ENCODE results near the gene FGFR2.

FGFR2 gene

GRCh38 chr10:121598263-121599249 is at the start of gene FGFR2:
Gene FGFR2, minus strand, starts transcription at chr10:121598444. Its CDS starts 4,627 bp downstream, at chr10:121593817.
- H3K9ac ChIP-seq = peak within 1 kb of the TSS; percentile 47; the same call in 1 of the 2 replicates
- H3K27me3 ChIP-seq = peaks cover 84% of the 10 kb centered on the region
- H3K27ac ChIP-seq = no peak within 1 kb of the TSS
- H3K4me2 ChIP-seq = peak within 1 kb of the TSS; percentile 99
- no peaks in the 10 kb centered on the region for H3K9me3 ChIP-seq
- TF ChIP-seq Cebpa-rat (IDR thresholded peaks at IDR 0.05) = no peak
- peaks cover 44% of the 10 kb centered on the region for H4K20me1 ChIP-seq
- no peaks in the 10 kb centered on the region for H3K36me3 ChIP-seq
- H3K4me1 ChIP-seq = peaks cover 44% of the 10 kb centered on the region
- peak within 1 kb of the TSS; percentile 73 for H3K4me3 ChIP-seq

- Histone ChIP-seq H3K9me3 (0 out of 2 replicates have a peak, but pooled peaks cover 5% of the 10 kb centered on the region), H4K20me1 (no peaks in the 10 kb centered on the region), H3K36me3 (no peaks in the 10 kb centered on the region), H3K4me2 (no peak overlapping the region), H3K27ac (no peak overlapping the region), H3K4me3 (no peak overlapping the region), H3K27me3 (no peaks in the 10 kb centered on the region), H3K9ac (no peak overlapping the region), H3K4me1 (no peaks in the 10 kb centered on the region)
- no peak for TF ChIP-seq Cebpa-rat (IDR thresholded peaks at IDR 0.05)
Observed at GRCh38 chr10:121647401-121647800, 49.2 kb upstream of the FGFR2 start.

GRCh38 chr10:121645696-121646095 is 47.5 kb upstream of the FGFR2 start:
- TF ChIP-seq Cebpa-rat (IDR thresholded peaks at IDR 0.05) = no peak
- Histone ChIP-seq H3K4me2 (no peak overlapping the region), H3K4me1 (no peaks in the 10 kb centered on the region), H3K27me3 (no peaks in the 10 kb centered on the region), H3K9ac (no peak overlapping the region), H3K27ac (no peak overlapping the region), H3K36me3 (no peaks in the 10 kb centered on the region), H3K4me3 (no peak overlapping the region), H4K20me1 (no peaks in the 10 kb centered on the region), H3K9me3 (0 out of 2 replicates have a peak, but pooled peaks cover 5% of the 10 kb centered on the region)

- Histone ChIP-seq H3K36me3 (no peaks in the 10 kb centered on the region), H3K9ac (no peak overlapping the region), H3K4me3 (no peak overlapping the region), H3K9me3 (0 out of 2 replicates have a peak, but pooled peaks cover 5% of the 10 kb centered on the region), H4K20me1 (no peaks in the 10 kb centered on the region), H3K4me1 (no peaks in the 10 kb centered on the region), H3K27ac (no peak overlapping the region), H3K4me2 (no peak overlapping the region), H3K27me3 (no peaks in the 10 kb centered on the region)
- TF ChIP-seq Cebpa-rat (IDR thresholded peaks at IDR 0.05) = no peak
Observed at GRCh38 chr10:121644501-121644900, 46.3 kb upstream of the FGFR2 start.

- H3K36me3 ChIP-seq = no peaks in the 10 kb centered on the region
- H3K27ac ChIP-seq = no peak overlapping the region
- peaks cover 9% of the 10 kb centered on the region; the same call in 1 of the 2 replicates for H3K9me3 ChIP-seq
- no peaks in the 10 kb centered on the region for H3K27me3 ChIP-seq
- no peak overlapping the region for H3K4me2 ChIP-seq
- no peak for TF ChIP-seq Cebpa-rat (IDR thresholded peaks at IDR 0.05)
- no peak overlapping the region for H3K4me3 ChIP-seq
- H3K4me1 ChIP-seq = no peaks in the 10 kb centered on the region
- H3K9ac ChIP-seq = no peak overlapping the region
- H4K20me1 ChIP-seq = no peaks in the 10 kb centered on the region
Observed at GRCh38 chr10:121640266-121640665, 42.0 kb upstream of the FGFR2 start.

GRCh38 chr10:121639416-121639815 is 41.2 kb upstream of the FGFR2 start:
- no peak overlapping the region for H3K4me2 ChIP-seq
- no peaks in the 10 kb centered on the region for H4K20me1 ChIP-seq
- no peak overlapping the region for H3K4me3 ChIP-seq
- peaks cover 9% of the 10 kb centered on the region; the same call in 1 of the 2 replicates for H3K9me3 ChIP-seq
- no peaks in the 10 kb centered on the region for H3K27me3 ChIP-seq
- no peaks in the 10 kb centered on the region for H3K36me3 ChIP-seq
- TF ChIP-seq Cebpa-rat (IDR thresholded peaks at IDR 0.05) = no peak
- H3K4me1 ChIP-seq = no peaks in the 10 kb centered on the region
- no peak overlapping the region for H3K9ac ChIP-seq
- no peak overlapping the region for H3K27ac ChIP-seq

GRCh38 chr10:121637437-121637836 is 39.2 kb upstream of the FGFR2 start:
- TF ChIP-seq Cebpa-rat (IDR thresholded peaks at IDR 0.05) = no peak
- Histone ChIP-seq H3K27ac (no peak overlapping the region), H4K20me1 (no peaks in the 10 kb centered on the region), H3K36me3 (no peaks in the 10 kb centered on the region), H3K9ac (no peak overlapping the region), H3K9me3 (peaks cover 9% of the 10 kb centered on the region; the same call in 1 of the 2 replicates), H3K4me1 (no peaks in the 10 kb centered on the region), H3K4me2 (no peak overlapping the region), H3K27me3 (no peaks in the 10 kb centered on the region), H3K4me3 (no peak overlapping the region)

GRCh38 chr10:121633056-121633455 is 34.8 kb upstream of the FGFR2 start:
- Histone ChIP-seq H3K9me3 (peaks cover 9% of the 10 kb centered on the region; the same call in 1 of the 2 replicates), H3K4me1 (0 out of 2 replicates have a peak, but pooled peaks cover 4% of the 10 kb centered on the region), H3K36me3 (no peaks in the 10 kb centered on the region), H4K20me1 (no peaks in the 10 kb centered on the region), H3K27ac (no peak overlapping the region), H3K27me3 (no peaks in the 10 kb centered on the region), H3K4me2 (no peak overlapping the region), H3K4me3 (no peak overlapping the region), H3K9ac (no peak overlapping the region)
- no peak for TF ChIP-seq Cebpa-rat (IDR thresholded peaks at IDR 0.05)

GRCh38 chr10:121631365-121632029 is 33.3 kb upstream of the FGFR2 start:
- Histone ChIP-seq H3K4me2 (no peak overlapping the region), H3K36me3 (no peaks in the 10 kb centered on the region), H3K27me3 (no peaks in the 10 kb centered on the region), H3K4me1 (0 out of 2 replicates have a peak, but pooled peaks cover 4% of the 10 kb centered on the region), H4K20me1 (no peaks in the 10 kb centered on the region), H3K9ac (no peak overlapping the region), H3K9me3 (no peaks in the 10 kb centered on the region), H3K4me3 (no peak overlapping the region), H3K27ac (no peak overlapping the region)
- TF ChIP-seq Cebpa-rat (IDR thresholded peaks at IDR 0.05) = no peak

All from BLaER1 (cell line).